ENCODE data around the gene ZNF367. TPM values are rescaled to one million over a fixed set of nuclear protein-coding genes. Genes with fewer than 3 reads are reported as not detected.

ZNF367 gene
- total RNA-seq, 1 donor from 2014 or later = 2.5 TPM

Other genes starting within 250 kb of the ZNF367 start
- gene HSD17B3, start 116.2 kb downstream of the ZNF367 start, total RNA-seq = 0.59 TPM
- gene SLC35D2, start 34.7 kb downstream of the ZNF367 start, total RNA-seq = 16.0 TPM
- gene HABP4, start 31.8 kb upstream of the ZNF367 start, total RNA-seq = 22.7 TPM
- gene CDC14B, start 201.5 kb upstream of the ZNF367 start, total RNA-seq = 18.1 TPM
- gene PRXL2C, start 236.9 kb upstream of the ZNF367 start, total RNA-seq = 24.5 TPM